Measurements from ENCODE around the gene TLDC2. TPM values are rescaled to one million over a fixed set of nuclear protein-coding genes. Genes with fewer than 3 reads are reported as not detected.
A peak's percentile ranks its signal among the peaks of the same experiment; 100 is the strongest.

Gene TLDC2
- total RNA-seq, 1 experiment from 2014 or later = 0.14 TPM

- in situ Hi-C loops (cut with HindIII; ENCODE audit: low sequenced_read_pairs) = no loop called here
- no peak for DNase-seq (ENCODE audit: low spot score)
Measured at GRCh38 chr20:36848677-36849076, 27.3 kb upstream of the TLDC2 start.

- no peak for DNase-seq (ENCODE audit: low spot score)
- in situ Hi-C loops (cut with HindIII; ENCODE audit: low sequenced_read_pairs) = no loop called here
Measured at GRCh38 chr20:36849333-36850065, 26.4 kb upstream of the TLDC2 start.

GRCh38 chr20:36850759-36851158 lies 25.2 kb upstream of the TLDC2 start:
- no peak for DNase-seq (ENCODE audit: low spot score)
- in situ Hi-C loops (cut with HindIII; ENCODE audit: low sequenced_read_pairs) = no loop called here

GRCh38 chr20:36851490-36851889 lies 24.4 kb upstream of the TLDC2 start:
- in situ Hi-C loops (cut with HindIII; ENCODE audit: low sequenced_read_pairs) = no loop called here

GRCh38 chr20:36852187-36852586 lies 23.8 kb upstream of the TLDC2 start:
- DNase-seq (ENCODE audit: low spot score) = peak; percentile 97
- in situ Hi-C loops (cut with HindIII; ENCODE audit: low sequenced_read_pairs) = no loop called here

More at GRCh38 chr20:36851490-36851889, 24.4 kb upstream of the TLDC2 start:
- no peak for DNase-seq (ENCODE audit: low spot score)

GRCh38 chr20:36854348-36855240 lies 21.3 kb upstream of the TLDC2 start:
- peak; percentile 22 for DNase-seq (ENCODE audit: low spot score)
- in situ Hi-C loops (cut with HindIII; ENCODE audit: low sequenced_read_pairs) = no loop called here

GRCh38 chr20:36855241-36855657 lies 20.7 kb upstream of the TLDC2 start:
- in situ Hi-C loops (cut with HindIII; ENCODE audit: low sequenced_read_pairs) = no loop called here

GRCh38 chr20:36856195-36856594 lies 19.7 kb upstream of the TLDC2 start:
- in situ Hi-C loops (cut with HindIII; ENCODE audit: low sequenced_read_pairs) = no loop called here
- peak; percentile 76 for DNase-seq (ENCODE audit: low spot score)

More at GRCh38 chr20:36855241-36855657, 20.7 kb upstream of the TLDC2 start:
- DNase-seq (ENCODE audit: low spot score) = peak; percentile 76

- in situ Hi-C loops (cut with HindIII; ENCODE audit: low sequenced_read_pairs) = no loop called here
Measured at GRCh38 chr20:36856691-36857635, 19.0 kb upstream of the TLDC2 start.

GRCh38 chr20:36859282-36859555 lies 16.7 kb upstream of the TLDC2 start:
- no peak for DNase-seq (ENCODE audit: low spot score)
- in situ Hi-C loops (cut with HindIII; ENCODE audit: low sequenced_read_pairs) = no loop called here

More at GRCh38 chr20:36856691-36857635, 19.0 kb upstream of the TLDC2 start:
- DNase-seq (ENCODE audit: low spot score) = no peak

- DNase-seq (ENCODE audit: low spot score) = no peak
- in situ Hi-C loops (cut with HindIII; ENCODE audit: low sequenced_read_pairs) = no loop called here
Measured at GRCh38 chr20:36859700-36860330, 16.1 kb upstream of the TLDC2 start.

- in situ Hi-C loops (cut with HindIII; ENCODE audit: low sequenced_read_pairs) = no loop called here
- DNase-seq (ENCODE audit: low spot score) = no peak
Measured at GRCh38 chr20:36860339-36860738, 15.6 kb upstream of the TLDC2 start.

GRCh38 chr20:36860811-36861624 lies 14.9 kb upstream of the TLDC2 start:
- in situ Hi-C loops (cut with HindIII; ENCODE audit: low sequenced_read_pairs) = no loop called here

GRCh38 chr20:36861625-36861874 lies 14.4 kb upstream of the TLDC2 start:
- DNase-seq (ENCODE audit: low spot score) = peak; percentile 91
- in situ Hi-C loops (cut with HindIII; ENCODE audit: low sequenced_read_pairs) = no loop called here

More at GRCh38 chr20:36860811-36861624, 14.9 kb upstream of the TLDC2 start:
- DNase-seq (ENCODE audit: low spot score) = no peak

- peak; percentile 66 for DNase-seq (ENCODE audit: low spot score)
- in situ Hi-C loops (cut with HindIII; ENCODE audit: low sequenced_read_pairs) = no loop called here
Measured at GRCh38 chr20:36861875-36862801, 13.8 kb upstream of the TLDC2 start.

GRCh38 chr20:36862857-36863668 lies 12.9 kb upstream of the TLDC2 start:
- in situ Hi-C loops (cut with HindIII; ENCODE audit: low sequenced_read_pairs) = no loop called here
- no peak for DNase-seq (ENCODE audit: low spot score)

Measured in G401 (cell line).